Sigmoid colon (tissue), 7 donors: ENCODE measurements around the gene INPP1. TPM values are rescaled to one million over a fixed set of nuclear protein-coding genes. Genes with fewer than 3 reads are reported as not detected.

Experiments used
- DNase-seq: peaks from one replicate; pipeline ENCODE4 v3.0.0-alpha.2; 2019
- H3K27ac ChIP-seq, 4 donors: fragments of 200-600 bp; sonication (generic); one replicate each; pipeline ENCODE4 v1.5.1; 2016 to 2019; ENCODE audit warnings: mild to moderate bottlenecking in 1 of 4
- H3K27me3 ChIP-seq, 3 donors: fragments of 200-600 bp; sonication (generic); one replicate each; pipeline ENCODE4 v1.5.1; 2019; ENCODE audit warnings: mild to moderate bottlenecking in 1 of 3
- H3K36me3 ChIP-seq, 4 donors: fragments of 200-600 bp; sonication (generic); one replicate each; pipeline ENCODE4 v1.5.1; 2016 to 2019
- H3K4me1 ChIP-seq, 4 donors: fragments of 200-600 bp; sonication (generic); one replicate each; pipeline ENCODE4 v1.5.1; 2017 to 2019
- H3K4me3 ChIP-seq, 4 donors: fragments of 200-600 bp; sonication (generic); one replicate each; pipeline ENCODE4 v1.5.1; 2017 to 2019; ENCODE audit warnings: mild to moderate bottlenecking in 2 of 4, moderate library complexity in 1 of 4
- H3K9me3 ChIP-seq, 4 donors: fragments of 200-600 bp in 3 of 4; sonication (generic) in 3 of 4; one replicate each; pipeline versions ENCODE4 v1.5.1 to v1.6.1; 2013 to 2019
- CTCF ChIP-seq, 4 experiments: fragments of 450-650 bp in 3 of 4; fragments of 200-600 bp in 1 of 4; IDR thresholded peaks; one replicate each; pipeline ENCODE4 v1.5.1; 2016 to 2019; ENCODE audit warnings: antibody characterized with exemption in 4 of 4, mild to moderate bottlenecking in 3 of 4, moderate library complexity in 2 of 4
- EP300 ChIP-seq, 4 donors: sonication (generic); formaldehyde crosslinking; IDR thresholded peaks; one replicate each; pipeline ENCODE4 v1.6.1; 2017; ENCODE audit warnings: antibody characterized with exemption in 4 of 4
- POLR2A ChIP-seq, 2 donors: fragments of 450-650 bp; IDR thresholded peaks; one replicate each; pipeline ENCODE4 v1.6.1; 2016; ENCODE audit warnings: antibody characterized with exemption in 2 of 2, mild to moderate bottlenecking in 2 of 2, moderate library complexity in 2 of 2
- POLR2AphosphoS5 ChIP-seq, 4 donors: sonication (generic); formaldehyde crosslinking; IDR thresholded peaks; one replicate each; pipeline ENCODE4 v1.6.1; 2017; ENCODE audit warnings: antibody characterized with exemption in 4 of 4
- WGBS, 2 donors: extraction: QIAGEN DNeasy Blood & Tissue Kit; methylation state at CpG; one replicate each; pipeline ENCODE4 v1.1.7; 2013; 5-methylcytosine and 5-hydroxymethylcytosine counted together
- intact Hi-C: fragments of 100-400 bp; cut with DNase I; formaldehyde crosslinking; loops from one replicate; pipeline ENCODE4 v1.15.1; 2023
- polyA plus RNA-seq, 3 donors: library from polyadenylated mRNA; stranded (reverse); fragments of 200-250 nt; gene quantifications; one replicate each; pipeline ENCODE4 v1.2.3, GENCODE V29; 2013
- total RNA-seq, 4 donors: library from RNA; depleted of rRNA; stranded (reverse); fragments of >200 nt; gene quantifications; one replicate each; pipeline ENCODE4 v1.1.0, GENCODE V29; 2016
- donor health status: healthy with polysubstance abuse.
- donor health status: Bipolar disorder and iron deficiency.
- donor health status: healthy.

INPP1 gene
- total and polyA plus RNA-seq, 7 donors, result 12.5 to 46.2 (median 19.9) TPM

GRCh38 chr2:190328573-190329147, 14.7 kb upstream of the INPP1 start:
- TF ChIP-seq CTCF (IDR thresholded peaks at IDR 0.05) (no peak), EP300 (IDR thresholded peaks at IDR 0.05) (no peak), POLR2A (IDR thresholded peaks at IDR 0.05) (no peak), POLR2AphosphoS5 (IDR thresholded peaks at IDR 0.05) (no peak)
- Histone ChIP-seq H3K36me3 (no peaks in the 10 kb centered on the region), H3K9me3 (no peaks in the 10 kb centered on the region), H3K27me3 (no peaks in the 10 kb centered on the region), H3K4me3 (no peak overlapping the region), H3K27ac (no peak overlapping the region), H3K4me1 (no peaks in the 10 kb centered on the region)
- intact Hi-C loops, result no loop called here
- no peak for DNase-seq
- WGBS, 2 donors, result 85 to 88% methylated on average over 3 of the region's 3 CpGs

- no peaks in the 10 kb centered on the region for H3K27me3 ChIP-seq
- TF ChIP-seq CTCF (IDR thresholded peaks at IDR 0.05), result no peak
- TF ChIP-seq EP300 (IDR thresholded peaks at IDR 0.05), result no peak
- no peak for TF ChIP-seq POLR2AphosphoS5 (IDR thresholded peaks at IDR 0.05)
- no peak for TF ChIP-seq POLR2A (IDR thresholded peaks at IDR 0.05)
- no peaks in the 10 kb centered on the region for H3K36me3 ChIP-seq
- H3K4me3 ChIP-seq, result no peak overlapping the region
- H3K4me1 ChIP-seq, result no peaks in the 10 kb centered on the region
- H3K27ac ChIP-seq, result no peak overlapping the region
- H3K9me3 ChIP-seq, result no peaks in the 10 kb centered on the region
- no peak for DNase-seq
- intact Hi-C loops, result no loop called here
- WGBS, 2 donors, result 85 to 90% methylated on average over 8 of the region's 8 CpGs
These were observed 10.0 kb upstream of the INPP1 start for GRCh38 chr2:190333395-190333794.

GRCh38 chr2:190333928-190334327, 9.5 kb upstream of the INPP1 start:
- no peaks in the 10 kb centered on the region for H3K36me3 ChIP-seq
- no peaks in the 10 kb centered on the region for H3K4me1 ChIP-seq
- H3K4me3 ChIP-seq, result no peak overlapping the region
- DNase-seq, result no peak
- H3K9me3 ChIP-seq, result no peaks in the 10 kb centered on the region
- TF ChIP-seq POLR2AphosphoS5 (IDR thresholded peaks at IDR 0.05) (no peak), POLR2A (IDR thresholded peaks at IDR 0.05) (no peak), CTCF (IDR thresholded peaks at IDR 0.05) (no peak), EP300 (IDR thresholded peaks at IDR 0.05) (no peak)
- intact Hi-C loops, result no loop called here
- H3K27ac ChIP-seq, result no peak overlapping the region
- 71 to 86% methylated on average over 2 of the region's 2 CpGs for whole genome bisulfite sequencing, 2 donors
- no peaks in the 10 kb centered on the region for H3K27me3 ChIP-seq

- Histone ChIP-seq H3K27ac (no peak overlapping the region), H3K4me1 (no peaks in the 10 kb centered on the region), H3K36me3 (no peaks in the 10 kb centered on the region), H3K4me3 (no peak overlapping the region), H3K9me3 (no peaks in the 10 kb centered on the region), H3K27me3 (no peaks in the 10 kb centered on the region)
- TF ChIP-seq EP300 (IDR thresholded peaks at IDR 0.05) (no peak), POLR2AphosphoS5 (IDR thresholded peaks at IDR 0.05) (peak in 1 of 4 donors; percentile 34), POLR2A (IDR thresholded peaks at IDR 0.05) (no peak), CTCF (IDR thresholded peaks at IDR 0.05) (no peak)
- intact Hi-C loops, result no loop called here
- no peak for DNase-seq
- 24 to 63% methylated on average over 8 of the region's 8 CpGs for WGBS, 2 donors
These were observed 8.7 kb upstream of the INPP1 start for GRCh38 chr2:190334479-190335224.
